Activated CD4-positive, alpha-beta T cell treated with anti-CD3 and anti-CD28 coated beads for 24 hours (primary cell): Measurements from ENCODE around the gene DIO3.
"Not testable (repeated sequence)": the region's sequence is repeated elsewhere in the genome, so short reads cannot be mapped to it uniquely, and the experiment has no call there.

Experiments
- DNase-seq, 2 donors: peaks; one replicate each; pipeline ENCODE4 v3.0.0-alpha.2; 2020; ENCODE audit warnings: low read depth in 2 of 2

DIO3 gene

DNA sequence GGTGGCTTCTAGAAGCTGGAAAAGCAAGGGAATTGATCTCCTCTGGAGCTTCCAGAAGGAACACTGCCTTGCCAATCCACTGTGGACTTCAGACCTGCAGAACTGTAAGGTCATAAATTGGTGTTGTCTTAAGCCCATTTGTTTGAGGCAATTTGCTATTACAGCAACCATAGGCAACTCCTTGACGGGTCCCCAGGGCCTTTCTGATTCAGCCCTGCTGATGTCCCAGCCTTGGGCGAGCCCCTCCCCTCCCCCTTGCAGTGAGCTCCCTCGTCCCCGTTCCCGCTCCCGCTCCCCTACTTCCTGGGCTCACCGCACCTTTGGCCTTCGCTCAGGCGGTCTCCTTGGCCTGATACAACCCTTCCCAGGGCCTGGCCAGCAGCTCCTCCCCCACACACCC is 18.9 kb upstream of the DIO3 start:
- DNase-seq = no peak

DNA sequence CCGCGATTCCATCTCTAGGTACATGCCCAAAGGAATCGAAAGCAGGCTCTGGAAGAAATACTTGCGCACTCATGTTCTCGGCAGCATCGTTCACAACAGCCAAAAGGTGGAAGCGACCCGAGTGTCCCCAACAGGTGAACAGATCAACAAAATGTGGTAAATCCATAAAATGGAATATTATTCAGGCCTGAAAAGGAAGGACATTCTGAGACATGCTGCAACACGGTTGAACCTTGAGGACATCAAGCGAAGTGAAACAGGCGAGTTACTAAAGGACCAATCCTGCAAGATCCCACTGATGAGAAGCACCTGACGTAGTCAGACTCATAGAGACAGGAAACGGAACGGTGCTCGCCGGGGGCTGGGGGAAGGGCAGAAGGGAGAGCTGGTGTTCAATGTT is 17.5 kb upstream of the DIO3 start:
- no peak for DNase-seq

- DNase-seq = no peak
These were observed 16.7 kb upstream of the DIO3 start for GRCh38 chr14:101544550-101544949.

DNA sequence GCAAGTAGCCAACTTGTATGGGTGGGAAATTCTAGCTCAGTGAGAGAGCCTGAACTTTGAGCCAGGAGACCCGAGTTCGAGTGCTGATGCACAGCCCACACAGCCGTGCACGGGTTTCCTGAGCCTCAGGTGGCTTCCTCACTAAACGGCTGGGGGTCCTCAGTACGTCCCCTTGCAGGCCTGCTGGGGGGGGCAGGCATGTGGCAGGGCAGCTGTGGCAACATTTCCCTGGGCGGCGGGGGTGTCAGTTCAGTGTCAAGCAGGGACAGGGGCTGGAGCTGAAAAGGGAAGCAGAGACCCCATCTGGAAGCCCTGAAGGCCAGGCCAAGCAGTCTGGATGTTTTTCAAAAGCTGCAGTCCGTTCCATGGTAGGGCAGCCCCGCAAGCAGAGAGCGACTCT is 14.6 kb upstream of the DIO3 start:
- no peak for DNase-seq

DNA sequence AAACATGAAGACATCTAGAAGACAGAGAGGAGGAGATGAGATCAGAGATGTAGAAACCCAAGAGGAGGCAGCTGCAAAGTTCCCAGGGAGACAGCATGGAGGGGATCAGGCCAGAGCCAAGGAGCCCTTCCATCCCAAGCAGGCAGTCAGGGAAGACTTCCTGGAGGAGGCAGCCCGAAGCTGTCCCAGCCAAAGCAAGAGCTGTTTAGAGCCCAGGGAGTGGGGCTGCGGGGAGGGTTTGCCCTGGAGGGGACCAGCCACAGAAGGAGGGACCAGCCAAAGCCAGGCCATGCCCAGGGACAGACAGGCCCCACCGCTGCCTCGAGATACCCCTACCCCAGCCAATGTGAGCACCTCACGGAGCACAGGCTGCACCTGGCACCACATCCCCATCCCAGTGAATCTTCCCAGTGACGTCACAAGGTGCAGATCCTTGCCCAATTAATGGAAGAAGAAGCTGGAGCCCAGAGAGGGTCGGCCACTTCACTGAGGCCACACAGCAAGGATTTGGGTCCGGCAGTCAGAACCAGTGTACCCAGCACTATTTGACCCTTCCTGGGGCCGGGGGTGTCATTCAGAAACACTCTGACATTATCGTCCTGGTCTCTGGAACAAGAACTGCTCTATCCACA is 14.1 kb upstream of the DIO3 start:
- no peak for DNase-seq

DNA sequence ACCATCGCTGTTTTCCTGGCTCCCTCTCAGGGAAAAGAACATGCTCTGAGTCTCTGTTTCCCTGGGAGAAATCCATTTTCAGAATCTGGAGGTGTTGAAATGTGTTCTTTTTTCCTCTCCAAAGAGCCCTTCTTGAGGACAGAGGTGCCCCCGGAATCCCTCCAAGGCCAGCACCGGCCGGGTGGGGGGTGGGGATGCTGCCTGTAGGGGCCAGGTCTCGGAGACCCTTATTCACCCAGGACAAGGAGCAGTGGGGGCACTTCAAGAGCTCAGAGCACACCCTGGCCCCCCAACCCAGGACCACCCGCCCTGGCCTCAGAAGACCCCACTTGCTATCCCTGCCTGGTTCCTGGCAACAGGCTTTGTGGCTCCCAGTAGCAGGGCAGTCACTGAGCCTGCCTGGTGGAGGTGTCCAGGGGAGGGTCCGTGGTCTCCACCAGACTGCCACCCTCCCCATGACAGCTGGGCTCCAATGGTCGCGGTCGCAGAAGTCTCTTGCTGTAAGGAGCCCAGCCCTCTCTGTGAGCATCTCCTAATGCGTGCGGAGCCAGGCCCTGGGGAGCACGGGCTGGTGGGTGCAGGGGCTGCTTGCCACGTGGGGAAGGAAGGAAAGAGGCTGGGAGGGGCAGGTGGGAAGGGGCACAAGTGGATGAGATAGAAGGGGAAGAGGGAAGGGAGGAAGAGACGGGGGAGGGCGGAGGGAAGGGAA is 13.2 kb upstream of the DIO3 start:
- no peak for DNase-seq

- no peak for DNase-seq
These were observed 12.6 kb upstream of the DIO3 start for GRCh38 chr14:101548710-101549109.

DNA sequence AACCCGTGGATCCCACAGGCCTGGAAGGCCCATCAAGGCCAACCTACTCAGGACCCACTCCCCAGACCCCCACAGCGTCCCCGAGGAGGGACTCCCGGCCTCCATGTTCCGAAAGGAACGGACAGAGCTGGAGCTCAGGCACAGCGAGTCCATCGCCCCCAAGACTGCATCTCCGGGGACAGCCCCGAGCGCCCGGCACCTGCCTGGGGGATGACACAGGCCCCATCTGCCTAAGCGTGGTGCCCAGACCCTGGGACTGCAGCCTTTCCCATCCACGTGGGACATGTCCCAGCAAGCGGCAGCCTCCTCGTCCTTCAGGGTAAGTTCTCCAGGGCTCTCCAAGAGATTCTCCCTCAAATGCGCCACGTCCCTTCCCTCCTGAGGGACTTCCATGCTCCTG is 12.1 kb upstream of the DIO3 start:
- no peak for DNase-seq

- DNase-seq = not testable (repeated sequence)
These were observed 10.9 kb upstream of the DIO3 start for GRCh38 chr14:101550202-101550912.

DNA sequence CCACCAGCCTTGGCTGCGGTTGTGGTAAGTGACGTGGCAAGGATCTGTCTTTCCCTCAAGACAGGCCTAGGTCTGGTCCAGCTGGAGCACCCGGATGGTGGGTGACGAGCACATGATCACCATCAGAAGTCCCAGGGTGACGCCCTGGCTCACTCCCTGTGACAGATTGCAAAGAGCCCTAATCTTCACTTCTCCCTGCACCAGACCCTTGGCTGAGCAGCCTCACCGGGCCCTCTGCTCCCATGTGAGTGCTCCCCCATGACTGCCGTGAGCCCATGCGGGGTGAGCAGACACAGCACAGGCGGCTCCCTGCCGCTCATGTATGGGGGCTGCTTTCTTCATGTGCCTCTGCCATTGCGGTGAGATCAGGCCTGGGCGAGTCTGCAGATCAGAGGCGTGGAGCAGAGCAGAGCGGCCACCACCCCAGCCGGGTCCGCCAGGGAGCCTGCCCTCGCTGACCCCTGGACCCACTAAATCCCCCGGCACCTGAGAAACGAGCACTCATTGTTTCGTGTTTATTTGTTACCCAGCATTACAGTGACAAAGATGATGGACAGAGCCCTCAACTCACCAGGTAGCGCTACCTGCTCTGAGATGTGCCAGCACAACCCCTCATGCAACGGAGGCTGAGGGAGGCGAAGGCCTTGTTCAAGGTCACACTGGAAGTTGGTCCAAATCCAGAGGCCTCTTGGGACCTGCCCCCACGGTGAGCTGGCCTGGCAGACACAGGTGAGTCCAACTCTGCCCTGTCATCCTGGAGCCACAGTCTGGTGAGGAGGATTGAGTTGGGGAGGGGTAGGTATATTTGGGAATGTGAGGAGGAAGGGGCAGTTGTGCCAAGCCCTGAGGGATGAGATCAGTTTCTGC is 9.3 kb upstream of the DIO3 start:
- no peak for DNase-seq

- no peak for DNase-seq
These were observed 8.5 kb upstream of the DIO3 start for GRCh38 chr14:101552786-101553231.

GRCh38 chr14:101553393-101553792 is 7.9 kb upstream of the DIO3 start:
- DNase-seq = no peak

GRCh38 chr14:101553931-101554330 is 7.4 kb upstream of the DIO3 start:
- no peak for DNase-seq

- DNase-seq = no peak
These were observed 6.2 kb upstream of the DIO3 start for GRCh38 chr14:101554991-101555668.

DNA sequence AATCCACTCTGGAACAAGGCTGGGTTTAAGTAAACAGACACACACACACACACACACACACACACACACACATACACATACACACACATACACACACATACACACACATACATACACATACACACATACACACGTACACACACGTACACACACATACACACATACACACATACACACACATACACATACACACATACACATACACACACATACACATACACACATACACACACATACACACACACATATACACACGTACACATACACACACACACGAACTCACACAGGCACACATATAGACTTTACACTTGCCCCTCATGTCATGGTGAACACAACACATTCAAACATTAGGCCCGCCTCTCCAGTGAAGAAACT is 5.6 kb upstream of the DIO3 start:
- not testable (repeated sequence) for DNase-seq

GRCh38 chr14:101556131-101556530 is 5.2 kb upstream of the DIO3 start:
- DNase-seq = no peak

DNA sequence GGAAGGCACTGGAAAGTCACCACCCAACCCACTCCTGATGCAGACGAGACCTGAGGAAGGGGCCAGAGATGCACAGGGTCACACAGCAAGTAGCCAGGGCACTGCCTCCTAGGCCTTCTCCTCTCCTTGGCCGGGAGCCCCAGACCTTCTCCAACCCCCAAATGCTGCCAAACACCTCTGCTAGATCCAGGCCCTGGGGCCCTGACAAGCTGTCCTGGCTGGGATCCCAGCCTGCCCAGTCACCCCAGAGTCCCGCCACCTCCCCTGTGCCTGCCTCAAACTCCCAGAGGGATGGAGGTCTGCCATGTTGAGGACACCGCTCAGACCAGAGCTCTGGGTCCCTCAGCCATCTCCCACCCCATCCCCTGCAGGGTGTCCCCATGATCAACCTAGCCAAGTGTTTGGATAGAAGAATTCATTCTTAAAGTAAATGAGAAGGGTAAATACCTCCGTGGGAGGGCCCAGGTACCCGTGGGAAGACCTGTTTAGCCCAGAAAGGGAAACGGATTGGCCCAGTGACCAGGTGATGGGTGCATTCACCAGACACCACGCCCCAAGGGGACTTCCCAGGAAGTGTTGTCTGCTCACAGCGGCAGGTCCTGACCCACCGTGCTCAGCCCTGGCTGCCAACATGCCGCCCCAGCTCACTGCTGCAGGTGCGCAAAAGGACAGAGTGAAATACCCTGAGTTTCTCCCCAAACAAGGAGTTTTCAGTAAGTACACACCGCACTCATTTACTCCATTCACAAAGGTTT is 4.6 kb upstream of the DIO3 start:
- no peak for DNase-seq

- no peak for DNase-seq
These were observed 4.0 kb upstream of the DIO3 start for GRCh38 chr14:101557321-101557695.

GRCh38 chr14:101557811-101558738 is 3.2 kb upstream of the DIO3 start:
- no peak for DNase-seq

DNA sequence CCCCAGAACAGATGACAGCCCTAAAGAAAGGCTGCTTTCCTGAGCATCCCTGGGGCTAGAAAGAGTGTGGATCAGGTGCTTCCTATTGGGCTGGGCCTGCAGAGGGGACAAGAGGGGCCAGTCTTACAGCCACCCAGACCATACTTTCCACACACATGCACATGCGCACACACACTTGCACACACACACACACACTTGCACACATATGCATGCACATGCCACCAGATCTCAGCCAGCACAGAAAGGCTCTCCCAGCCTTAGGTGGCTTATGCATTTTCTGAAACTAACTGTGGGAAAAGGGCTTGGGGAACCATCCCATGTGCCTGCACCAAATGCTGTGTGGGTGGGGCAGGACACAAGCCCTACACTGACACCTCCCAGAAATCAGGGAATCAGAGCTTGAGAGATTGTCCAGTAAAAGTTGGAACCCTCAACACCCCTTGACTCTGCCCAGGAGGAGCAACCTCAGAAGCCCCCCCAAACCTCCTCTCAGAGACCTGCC is 2.5 kb upstream of the DIO3 start:
- no peak for DNase-seq
